Naive thymus-derived CD4-positive, alpha-beta T cell (primary cell): ENCODE data around the gene RBM33. TPM values are rescaled to one million over a fixed set of nuclear protein-coding genes. Genes with fewer than 3 reads are reported as not detected.

Experiments used
- ATAC-seq: fragments of 150-1000 bp; cut with Tn5 transposase; 2 replicates; pipeline ENCODE4 v1.10.0; 2021; ENCODE audit warnings: mild to moderate bottlenecking, moderate library complexity
- CTCF ChIA-PET: fragments of 350-600 bp; sonication (Branson Sonifier 250); formaldehyde crosslinking; loops from one replicate; lab custom pipeline; 2021; ENCODE audit warnings: antibody characterized with exemption; lab: Charles Lee
- POLR2A ChIA-PET: fragments of 350-600 bp; sonication (Branson Sonifier 250); formaldehyde crosslinking; loops from one replicate; lab custom pipeline; 2021; ENCODE audit warnings: antibody characterized with exemption, inconsistent platforms; lab: Charles Lee
- DNase-seq, 9 donors: peaks; one replicate each; pipeline versions ENCODE4 v3.0.0 to v3.0.0-alpha.2; 2020 to 2022; ENCODE audit warnings: mixed read lengths in 1 of 9
- H3K27ac ChIP-seq: one replicate; pipeline ENCODE4 v1.7.0; 2013; ENCODE audit warnings: mild to moderate bottlenecking, low read depth, low read length, moderate library complexity
- H3K27me3 ChIP-seq, 2 donors: one replicate each; pipeline ENCODE4 v1.7.0; 2013; ENCODE audit warnings: low read length in 2 of 2, mild to moderate bottlenecking in 2 of 2, moderate library complexity in 2 of 2; ENCODE audit not compliant: control insufficient read depth in 2 of 2, insufficient read depth in 2 of 2
- H3K36me3 ChIP-seq, 3 experiments: 1 replicate in 2 of 3; 2 replicates in 1 of 3; pipeline ENCODE4 v1.7.0; 2013; ENCODE audit warnings: low read length in 3 of 3, mild to moderate bottlenecking in 3 of 3, moderate library complexity in 1 of 3; ENCODE audit not compliant: insufficient read depth in 3 of 3, control insufficient read depth in 2 of 3
- H3K4me1 ChIP-seq, 2 donors: one replicate each; pipeline ENCODE4 v1.7.0; 2013; ENCODE audit warnings: low read length in 2 of 2, mild to moderate bottlenecking in 2 of 2, moderate library complexity in 1 of 2; ENCODE audit not compliant: control insufficient read depth in 2 of 2, insufficient read depth in 2 of 2
- H3K4me3 ChIP-seq: 2 replicates; pipeline ENCODE4 v1.7.0; 2013; ENCODE audit warnings: mild to moderate bottlenecking, low read length
- H3K9me3 ChIP-seq, 3 experiments: 1 replicate in 2 of 3; 2 replicates in 1 of 3; pipeline ENCODE4 v1.7.0; 2013; ENCODE audit warnings: low read length in 3 of 3; ENCODE audit not compliant: control insufficient read depth in 2 of 3
- H3K27ac Mint-ChIP-seq, 9 donors: one replicate each; pipeline ENCODE4 v1.8.0; 2020 to 2022; ENCODE audit warnings: mixed read lengths in 9 of 9, mild to moderate bottlenecking in 8 of 9, moderate library complexity in 5 of 9, inconsistent platforms in 2 of 9
- H3K27me3 Mint-ChIP-seq, 5 donors: one replicate each; pipeline ENCODE4 v1.8.0; 2021 to 2022; ENCODE audit warnings: mixed read lengths in 5 of 5, mild to moderate bottlenecking in 1 of 5
- H3K36me3 Mint-ChIP-seq, 5 donors: one replicate each; pipeline ENCODE4 v1.8.0; 2020 to 2022; ENCODE audit warnings: mixed read lengths in 5 of 5, mild to moderate bottlenecking in 3 of 5, inconsistent platforms in 1 of 5
- H3K4me1 Mint-ChIP-seq, 7 donors: one replicate each; pipeline ENCODE4 v1.8.0; 2020 to 2022; ENCODE audit warnings: mixed read lengths in 7 of 7, mild to moderate bottlenecking in 3 of 7, inconsistent platforms in 1 of 7
- H3K4me3 Mint-ChIP-seq, 10 donors: one replicate each; pipeline ENCODE4 v1.8.0; 2020 to 2022; ENCODE audit warnings: mild to moderate bottlenecking in 10 of 10, mixed read lengths in 10 of 10, moderate library complexity in 6 of 10, inconsistent platforms in 2 of 10
- H3K9me3 Mint-ChIP-seq, 11 donors: one replicate each; pipeline ENCODE4 v1.8.0; 2020 to 2022; ENCODE audit warnings: mixed read lengths in 11 of 11, mild to moderate bottlenecking in 4 of 11, inconsistent platforms in 1 of 11, moderate library complexity in 1 of 11
- intact Hi-C, 2 donors: fragments of 100-400 bp; cut with micrococcal nuclease; formaldehyde crosslinking; loops; one replicate each; pipeline ENCODE4 v1.15.1; 2023
- polyA plus RNA-seq, 2 donors: library from polyadenylated mRNA; unstranded; fragments of 300-500 nt; fragmentation: Illumina TruSeq; gene quantifications; one replicate each; pipeline ENCODE4 v1.2.3, GENCODE V29; 2021
- total RNA-seq, 6 experiments: library from RNA in 5 of 6; stranded (reverse) in 5 of 6; gene quantifications; 1 replicate in 5 of 6; 2 replicates in 1 of 6; pipeline ENCODE4 v1.2.3 and lab custom pipeline; 2021 to 2026

RBM33 gene
- total and polyA plus RNA-seq, 7 experiments from 2014 or later = 43.7 to 177 (median 143) TPM

DNA sequence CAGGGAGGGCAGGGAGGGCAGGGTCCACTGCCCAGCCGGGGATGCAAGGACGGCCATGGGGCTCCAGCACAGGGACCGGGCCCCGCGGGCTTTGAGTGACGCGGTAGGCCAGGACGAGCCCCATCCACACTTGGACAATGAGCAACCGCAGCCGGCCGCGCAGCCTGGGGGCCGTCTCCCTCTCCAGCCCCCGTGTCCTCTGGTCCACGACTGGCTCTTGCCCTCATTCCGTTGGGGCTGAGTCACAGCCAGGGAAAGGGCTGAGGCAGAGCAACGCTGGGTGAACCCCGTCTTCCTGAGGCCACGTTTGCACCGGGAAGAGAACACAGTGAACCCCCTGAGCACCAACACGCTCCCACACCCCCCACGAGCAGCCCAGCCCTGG, 144.1 kb downstream of the RBM33 start:
- Mint-ChIP-seq H3K36me3 (peaks cover 0 to 22% (median 7%) of the 10 kb centered on the region in 5 donors), H3K4me1 (peaks cover 4 to 17% (median 9%) of the 10 kb centered on the region in 7 donors), H3K9me3 (no peaks in the 10 kb centered on the region), H3K27ac (no peak overlapping the region), H3K27me3 (peaks cover 5 to 23% (median 13%) of the 10 kb centered on the region in 5 donors), H3K4me3 (no peak overlapping the region)
- ChIA-PET CTCF (no interaction called here), POLR2A (no interaction called here)
- no peaks in the 10 kb centered on the region for H3K4me1 ChIP-seq
- no peaks in the 10 kb centered on the region for H3K27me3 ChIP-seq
- no peak for DNase-seq
- no peak for ATAC-seq
- intact Hi-C loops = no loop called here
- no peaks in the 10 kb centered on the region for H3K36me3 ChIP-seq
- no peaks in the 10 kb centered on the region for H3K9me3 ChIP-seq
- H3K27ac ChIP-seq = no peak overlapping the region
- no peak overlapping the region for H3K4me3 ChIP-seq

DNA sequence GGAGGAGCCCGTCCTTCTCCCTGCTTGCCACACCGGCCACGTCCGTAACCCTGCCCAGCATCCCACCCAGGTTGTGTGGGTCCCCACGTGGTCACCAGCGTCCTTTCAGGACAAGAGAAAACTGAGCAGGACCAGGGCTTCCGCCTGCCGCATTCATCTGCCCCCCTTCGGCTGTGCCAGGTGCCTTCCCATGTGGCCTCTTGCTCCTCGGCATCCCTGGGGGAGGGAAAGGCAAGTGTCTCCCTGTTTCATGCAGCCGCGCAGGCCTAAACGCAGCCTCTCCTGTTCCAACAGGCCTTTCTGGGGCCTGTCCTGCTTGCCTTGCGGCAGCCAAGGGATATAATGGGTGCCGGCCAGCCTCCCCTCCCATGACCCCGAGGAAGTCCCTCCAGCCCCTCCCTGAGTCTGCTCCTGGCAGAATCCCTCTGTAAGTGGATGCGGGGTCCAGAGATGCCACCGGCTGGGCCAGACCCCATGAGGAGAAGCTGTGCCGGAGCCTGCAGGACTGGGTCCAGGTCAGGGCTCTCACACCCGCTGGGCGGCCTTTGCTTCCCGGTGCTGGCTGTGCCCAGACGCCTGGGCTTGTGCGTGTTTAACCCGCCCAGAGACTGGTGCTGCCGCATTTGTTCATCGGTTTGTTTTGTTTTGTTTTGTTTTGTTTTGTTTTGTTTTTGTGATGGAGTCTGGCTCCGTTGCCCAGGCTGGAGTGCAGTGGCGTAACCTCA, 144.7 kb downstream of the RBM33 start:
- Mint-ChIP-seq H3K27ac (peak overlapping the region in 2 of 9 donors; percentile 62 to 72), H3K4me1 (peaks cover 4 to 17% (median 9%) of the 10 kb centered on the region in 7 donors), H3K4me3 (peak overlapping the region in 2 of 10 donors; percentile 25 to 30), H3K9me3 (no peaks in the 10 kb centered on the region), H3K27me3 (peaks cover 5 to 23% (median 13%) of the 10 kb centered on the region in 5 donors), H3K36me3 (peaks cover 0 to 16% (median 6%) of the 10 kb centered on the region in 5 donors)
- Histone ChIP-seq H3K27ac (no peak overlapping the region), H3K9me3 (no peaks in the 10 kb centered on the region), H3K4me3 (no peak overlapping the region), H3K27me3 (no peaks in the 10 kb centered on the region), H3K36me3 (no peaks in the 10 kb centered on the region), H3K4me1 (no peaks in the 10 kb centered on the region)
- intact Hi-C loops = no loop called here
- ChIA-PET CTCF (interaction anchor here (1.1 kb wide), 1 partner anchor 10 kb away, joined by 4 read pairs; no protein-coding TSS in a partner anchor), POLR2A (no interaction called here)
- no peak for ATAC-seq
- no peak for DNase-seq

DNA sequence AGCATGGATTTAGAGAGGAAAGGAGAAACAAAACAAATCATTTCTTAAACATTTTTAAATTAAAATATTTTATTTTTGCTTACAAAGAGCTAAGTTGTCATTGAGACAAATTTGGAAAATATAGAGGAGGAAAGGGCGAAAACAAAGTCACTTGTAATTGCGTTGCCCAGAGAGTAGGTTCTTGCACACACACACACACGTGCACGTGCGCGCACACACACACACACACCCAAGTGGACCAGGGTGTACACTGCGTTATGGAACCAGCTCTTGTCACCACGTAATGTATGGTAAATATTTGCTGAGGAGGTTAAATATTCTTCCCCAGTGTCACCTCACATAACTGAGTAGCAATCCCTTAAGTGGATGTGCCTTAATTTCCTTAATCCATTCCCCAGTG, 146.2 kb downstream of the RBM33 start:
- ChIA-PET CTCF (no interaction called here), POLR2A (no interaction called here)
- no peaks in the 10 kb centered on the region for H3K4me1 ChIP-seq
- no peak overlapping the region for H3K27ac ChIP-seq
- Mint-ChIP-seq H3K4me1 (peaks cover 4 to 12% (median 9%) of the 10 kb centered on the region in 7 donors), H3K27me3 (peaks cover 11 to 19% (median 11%) of the 10 kb centered on the region in 5 donors), H3K36me3 (peaks cover 0 to 6% (median 3%) of the 10 kb centered on the region in 5 donors), H3K9me3 (no peaks in the 10 kb centered on the region), H3K4me3 (no peak overlapping the region), H3K27ac (no peak overlapping the region)
- no peak for ATAC-seq
- intact Hi-C loops = no loop called here
- H3K4me3 ChIP-seq = no peak overlapping the region
- no peaks in the 10 kb centered on the region for H3K36me3 ChIP-seq
- no peaks in the 10 kb centered on the region for H3K27me3 ChIP-seq
- H3K9me3 ChIP-seq = no peaks in the 10 kb centered on the region
- no peak for DNase-seq

DNA sequence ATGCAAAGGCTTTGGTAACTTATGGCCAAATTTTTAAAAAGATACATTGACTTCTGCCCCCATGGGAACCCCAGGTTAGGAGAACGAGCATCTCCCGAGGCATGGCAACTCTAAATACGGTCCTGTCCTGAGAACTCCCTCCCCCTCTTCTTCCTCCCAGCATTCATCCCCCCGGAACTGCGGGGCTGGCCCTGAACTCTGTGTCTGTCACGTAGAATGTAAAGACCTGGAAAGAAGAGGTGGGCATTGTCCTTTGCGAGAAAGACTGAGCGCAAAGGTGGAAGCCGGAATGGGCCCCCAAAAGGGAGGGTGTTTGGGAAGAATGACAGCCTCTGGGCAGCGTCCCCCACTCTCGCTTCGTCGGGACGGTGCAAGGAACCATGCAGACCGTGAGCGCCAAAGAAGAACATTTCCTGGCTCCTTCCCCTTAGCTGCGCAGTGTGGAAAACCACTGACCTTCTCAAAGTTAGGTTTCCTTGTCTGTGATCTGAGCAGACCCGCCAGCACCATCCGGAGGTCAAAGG, 146.8 kb downstream of the RBM33 start:
- H3K36me3 Mint-ChIP-seq = peaks cover 0 to 1% (median 0%) of the 10 kb centered on the region in 5 donors
- H3K9me3 Mint-ChIP-seq = no peaks in the 10 kb centered on the region
- Histone ChIP-seq H3K4me1 (no peaks in the 10 kb centered on the region), H3K9me3 (no peaks in the 10 kb centered on the region), H3K36me3 (no peaks in the 10 kb centered on the region), H3K4me3 (no peak overlapping the region), H3K27me3 (no peaks in the 10 kb centered on the region), H3K27ac (no peak overlapping the region)
- ChIA-PET POLR2A (interaction anchor here (0.6 kb wide), 1 partner anchor 1024 kb away, joined by 3 read pairs; no protein-coding TSS in a partner anchor), CTCF (no interaction called here)
- intact Hi-C loops = no loop called here
- H3K27ac Mint-ChIP-seq = no peak overlapping the region
- peaks cover 5 to 15% (median 6%) of the 10 kb centered on the region in 5 donors for H3K27me3 Mint-ChIP-seq
- H3K4me1 Mint-ChIP-seq = peaks cover 1 to 7% (median 5%) of the 10 kb centered on the region in 7 donors
- no peak for DNase-seq
- H3K4me3 Mint-ChIP-seq = no peak overlapping the region
- ATAC-seq = no peak

DNA sequence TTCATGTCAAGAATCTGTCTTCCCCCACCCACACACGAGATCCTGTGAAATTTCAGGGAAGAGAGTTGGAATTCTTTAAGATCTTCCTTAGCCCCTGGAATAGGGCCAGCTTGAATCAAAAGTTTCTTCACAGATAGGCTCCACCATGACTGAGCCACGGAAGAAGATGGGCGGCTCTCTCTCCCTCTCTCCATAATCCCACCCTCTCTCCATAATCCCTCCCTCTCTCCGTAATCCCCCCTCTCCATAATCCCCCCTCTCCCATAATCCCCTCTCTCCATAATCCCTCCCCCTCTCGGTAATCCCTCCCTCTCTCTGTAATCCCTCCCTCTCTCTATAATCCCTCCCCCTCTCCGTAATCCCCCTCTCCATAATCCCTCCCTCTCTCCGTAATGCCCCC, 147.4 kb downstream of the RBM33 start:
- CTCF ChIA-PET = no interaction called here
- no peak overlapping the region for H3K4me3 ChIP-seq
- no peak overlapping the region for H3K27ac ChIP-seq
- no peaks in the 10 kb centered on the region for H3K9me3 ChIP-seq
- H3K36me3 ChIP-seq = no peaks in the 10 kb centered on the region
- DNase-seq (no peak), ATAC-seq (no peak)
- intact Hi-C loops = no loop called here
- H3K9me3 Mint-ChIP-seq = no peaks in the 10 kb centered on the region
- peaks cover 0 to 5% (median 4%) of the 10 kb centered on the region in 7 donors for H3K4me1 Mint-ChIP-seq
- H3K4me1 ChIP-seq = no peaks in the 10 kb centered on the region
- POLR2A ChIA-PET = interaction anchor here (0.6 kb wide), 1 partner anchor 1023 kb away, joined by 3 read pairs; no protein-coding TSS in a partner anchor
- no peak overlapping the region for H3K4me3 Mint-ChIP-seq
- no peaks in the 10 kb centered on the region for H3K27me3 ChIP-seq
- H3K27ac Mint-ChIP-seq = no peak overlapping the region
- no peaks in the 10 kb centered on the region for H3K36me3 Mint-ChIP-seq
- H3K27me3 Mint-ChIP-seq = peaks cover 3 to 12% (median 5%) of the 10 kb centered on the region in 5 donors

DNA sequence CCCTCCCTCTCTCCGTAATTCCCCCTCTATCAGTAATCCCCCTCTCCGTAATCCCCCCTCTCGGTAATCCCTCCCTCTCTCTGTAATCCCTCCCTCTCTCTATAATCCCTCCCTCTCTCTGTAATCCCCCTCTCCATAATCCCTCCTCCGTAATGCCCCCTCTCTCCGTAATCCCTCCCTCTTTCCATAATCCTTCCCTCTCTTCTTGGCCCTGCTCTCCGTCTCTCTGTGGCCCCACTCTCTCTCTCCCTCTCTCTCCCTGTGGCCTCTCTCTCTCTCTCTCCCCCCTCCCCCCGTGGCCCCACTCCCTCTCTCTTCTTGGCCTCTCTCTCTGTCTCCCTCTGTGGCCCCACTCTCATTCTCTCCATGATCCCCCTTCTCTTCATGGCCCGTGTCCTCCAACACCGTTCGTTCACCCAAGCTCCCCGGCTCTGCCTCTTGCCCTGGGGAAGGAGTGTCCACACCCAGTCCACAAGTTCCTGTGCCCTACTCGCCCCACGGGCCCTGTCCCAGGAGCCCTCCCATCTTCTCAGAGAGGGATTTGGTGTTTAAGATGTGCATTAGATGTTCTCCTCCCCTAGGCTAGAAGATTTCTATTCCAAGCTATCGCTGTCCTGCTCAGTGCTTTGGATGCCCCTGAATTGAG, 148.0 kb downstream of the RBM33 start:
- intact Hi-C loops = no loop called here
- no peak overlapping the region for H3K4me3 Mint-ChIP-seq
- H3K4me3 ChIP-seq = no peak overlapping the region
- DNase-seq (no peak), ATAC-seq (no peak)
- H3K4me1 ChIP-seq = no peaks in the 10 kb centered on the region
- H3K4me1 Mint-ChIP-seq = peaks cover 0 to 5% (median 4%) of the 10 kb centered on the region in 7 donors
- H3K27me3 Mint-ChIP-seq = peaks cover 3 to 12% (median 5%) of the 10 kb centered on the region in 5 donors
- no peaks in the 10 kb centered on the region for H3K36me3 Mint-ChIP-seq
- no peaks in the 10 kb centered on the region for H3K9me3 ChIP-seq
- no peaks in the 10 kb centered on the region for H3K36me3 ChIP-seq
- H3K9me3 Mint-ChIP-seq = no peaks in the 10 kb centered on the region
- no peaks in the 10 kb centered on the region for H3K27me3 ChIP-seq
- no peak overlapping the region for H3K27ac ChIP-seq
- ChIA-PET POLR2A (no interaction called here), CTCF (no interaction called here)
- no peak overlapping the region for H3K27ac Mint-ChIP-seq
